Activated naive CD4-positive, alpha-beta T cell treated with anti-CD3 and anti-CD28 coated beads for 36 hours (primary cell): Measurements from ENCODE around the gene CENPM. TPM values are rescaled to one million over a fixed set of nuclear protein-coding genes. Genes with fewer than 3 reads are reported as not detected.
"Not testable (repeated sequence)": the region's sequence is repeated elsewhere in the genome, so short reads cannot be mapped to it uniquely, and the experiment has no call there.

ENCODE experiments used
- CTCF ChIA-PET: fragments of 350-600 bp; sonication (Branson Sonifier 250); formaldehyde crosslinking; loops from one replicate; lab custom pipeline; 2021; ENCODE audit warnings: antibody characterized with exemption; lab: Charles Lee
- DNase-seq: peaks from one replicate; pipeline ENCODE4 v3.0.0-alpha.2; 2020
- H3K27ac Mint-ChIP-seq: one replicate; pipeline ENCODE4 v1.8.0; 2021; ENCODE audit warnings: mild to moderate bottlenecking, mixed read lengths
- H3K27me3 Mint-ChIP-seq: one replicate; pipeline ENCODE4 v1.8.0; 2021; ENCODE audit warnings: low read depth, mixed read lengths
- H3K36me3 Mint-ChIP-seq: one replicate; pipeline ENCODE4 v1.8.0; 2021; ENCODE audit warnings: low read depth, mixed read lengths
- H3K4me1 Mint-ChIP-seq: one replicate; pipeline ENCODE4 v1.8.0; 2021; ENCODE audit warnings: low read depth, mixed read lengths
- H3K4me3 Mint-ChIP-seq: one replicate; pipeline ENCODE4 v1.8.0; 2021; ENCODE audit warnings: mild to moderate bottlenecking, moderate library complexity, mixed read lengths
- H3K9me3 Mint-ChIP-seq: one replicate; pipeline ENCODE4 v1.8.0; 2021; ENCODE audit warnings: mixed read lengths
- intact Hi-C: fragments of 100-400 bp; cut with micrococcal nuclease; formaldehyde crosslinking; loops from one replicate; pipeline ENCODE4 v1.15.1; 2023
- total RNA-seq, 2 experiments: library from RNA; stranded (reverse); gene quantifications; one replicate each; pipeline ENCODE4 v1.2.3, GENCODE V29; 2021

CENPM gene
- total RNA-seq, 2 experiments from 2014 or later = 95.4 to 110 TPM

DNA sequence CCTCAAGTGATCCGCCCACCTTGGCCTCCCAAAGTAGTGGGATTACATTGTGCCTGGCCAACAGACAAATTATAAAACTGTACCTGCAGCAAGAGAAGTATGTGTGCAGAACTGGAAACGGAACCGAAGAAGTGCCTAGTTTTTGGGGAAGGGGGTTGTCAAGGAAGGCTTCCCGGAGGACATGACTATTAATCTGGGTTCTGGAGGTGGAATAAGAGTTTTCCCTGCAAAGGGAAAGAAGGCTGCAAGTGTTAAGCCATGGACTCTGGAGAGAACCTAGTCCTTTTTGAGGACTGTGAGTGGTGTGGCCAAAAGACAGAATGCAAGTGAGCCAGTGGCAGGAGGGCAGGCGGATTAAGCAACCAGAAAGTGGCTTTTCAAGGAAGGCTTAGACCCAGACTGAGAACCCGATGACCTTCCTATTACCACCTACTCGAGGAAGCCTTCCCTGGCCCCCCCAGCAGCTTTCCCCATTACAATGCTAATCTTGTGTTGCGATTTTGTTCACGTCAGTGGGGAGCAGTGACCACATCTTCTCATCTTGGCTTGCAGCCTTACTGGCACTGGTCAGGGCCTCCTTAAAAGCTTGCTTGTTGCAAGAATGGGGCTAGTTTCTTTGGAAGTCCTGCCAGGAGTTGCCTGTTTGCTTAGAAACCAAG, 16.6 kb upstream of the CENPM start:
- H3K4me3 Mint-ChIP-seq = no peak overlapping the region
- no peak for DNase-seq
- CTCF ChIA-PET = interaction anchor here (1.5 kb wide), 1 partner anchor 16 kb away, joined by 4 read pairs; no protein-coding TSS in a partner anchor
- H3K27me3 Mint-ChIP-seq = no peaks in the 10 kb centered on the region
- peaks cover 2% of the 10 kb centered on the region for H3K4me1 Mint-ChIP-seq
- H3K27ac Mint-ChIP-seq = no peak overlapping the region
- H3K9me3 Mint-ChIP-seq = no peaks in the 10 kb centered on the region
- H3K36me3 Mint-ChIP-seq = no peaks in the 10 kb centered on the region
- intact Hi-C loops = no loop called here

DNA sequence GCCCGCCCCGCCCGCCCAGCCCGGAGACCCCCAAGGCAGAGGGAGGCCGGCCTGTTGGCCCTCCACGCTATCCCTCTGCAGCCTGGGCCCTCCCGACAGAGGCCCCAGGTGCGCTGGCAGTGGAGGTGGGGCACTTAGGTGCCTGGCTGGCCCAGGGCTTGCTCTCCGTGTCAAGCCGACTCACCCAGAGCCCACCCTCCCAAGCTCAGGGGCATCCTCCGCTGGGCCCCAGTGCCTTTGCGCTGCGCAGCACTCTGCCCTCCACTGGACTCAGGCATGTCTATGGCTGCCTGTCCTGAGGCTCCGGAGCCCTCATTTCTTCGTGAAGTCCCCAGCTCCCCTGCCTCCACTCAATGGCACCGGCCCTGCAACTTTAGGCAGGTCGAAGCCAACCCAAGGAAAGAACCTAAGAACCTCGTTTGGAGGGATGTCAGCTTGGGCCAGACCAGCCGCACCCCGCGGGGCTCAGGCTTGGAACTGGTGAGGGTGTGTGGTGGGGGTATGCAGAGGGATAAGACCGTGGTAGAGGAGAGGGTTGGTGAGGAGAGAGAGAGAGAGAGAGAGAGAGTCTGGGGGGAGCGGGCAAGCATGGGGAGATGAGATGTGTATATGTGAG, 11.1 kb upstream of the CENPM start:
- Mint-ChIP-seq H3K9me3 (no peaks in the 10 kb centered on the region), H3K4me3 (no peak overlapping the region), H3K4me1 (peaks cover 4% of the 10 kb centered on the region), H3K36me3 (no peaks in the 10 kb centered on the region), H3K27me3 (no peaks in the 10 kb centered on the region), H3K27ac (no peak overlapping the region)
- DNase-seq = no peak
- intact Hi-C loops = loop anchor here (1.0 kb wide), 2 partner anchors 136 to 261 kb away; no protein-coding TSS in a partner anchor
- CTCF ChIA-PET = interaction anchor here (0.8 to 1.1 kb wide), 3 partner anchors 36 to 211 kb away, joined by 3 to 5 read pairs (median 3); no protein-coding TSS in a partner anchor

DNA sequence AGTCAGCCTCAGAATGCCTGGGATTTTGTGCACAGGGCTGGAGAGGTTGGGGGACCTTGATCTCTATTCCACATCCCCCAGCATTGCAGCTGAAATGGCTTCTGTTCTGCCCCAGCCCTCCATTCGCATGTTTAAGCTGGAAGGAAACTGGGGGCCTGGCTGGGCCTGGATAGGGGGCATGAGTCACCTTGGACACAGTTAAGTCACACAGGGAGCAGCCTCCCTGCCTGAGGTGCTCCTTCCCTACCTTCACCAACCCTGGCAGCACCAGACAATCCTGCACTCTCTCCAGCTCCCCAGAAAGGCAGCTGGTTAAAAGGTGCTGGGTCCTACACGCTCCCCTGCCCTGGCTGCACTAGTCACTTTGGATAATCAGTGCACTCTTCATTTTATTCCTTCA, 5.8 kb upstream of the CENPM start:
- no peaks in the 10 kb centered on the region for H3K27me3 Mint-ChIP-seq
- no peaks in the 10 kb centered on the region for H3K9me3 Mint-ChIP-seq
- no peak overlapping the region for H3K27ac Mint-ChIP-seq
- H3K36me3 Mint-ChIP-seq = peaks cover under 1% of the 10 kb centered on the region
- H3K4me1 Mint-ChIP-seq = peaks cover 23% of the 10 kb centered on the region
- no peak overlapping the region for H3K4me3 Mint-ChIP-seq
- no peak for DNase-seq
- CTCF ChIA-PET = no interaction called here
- intact Hi-C loops = no loop called here

DNA sequence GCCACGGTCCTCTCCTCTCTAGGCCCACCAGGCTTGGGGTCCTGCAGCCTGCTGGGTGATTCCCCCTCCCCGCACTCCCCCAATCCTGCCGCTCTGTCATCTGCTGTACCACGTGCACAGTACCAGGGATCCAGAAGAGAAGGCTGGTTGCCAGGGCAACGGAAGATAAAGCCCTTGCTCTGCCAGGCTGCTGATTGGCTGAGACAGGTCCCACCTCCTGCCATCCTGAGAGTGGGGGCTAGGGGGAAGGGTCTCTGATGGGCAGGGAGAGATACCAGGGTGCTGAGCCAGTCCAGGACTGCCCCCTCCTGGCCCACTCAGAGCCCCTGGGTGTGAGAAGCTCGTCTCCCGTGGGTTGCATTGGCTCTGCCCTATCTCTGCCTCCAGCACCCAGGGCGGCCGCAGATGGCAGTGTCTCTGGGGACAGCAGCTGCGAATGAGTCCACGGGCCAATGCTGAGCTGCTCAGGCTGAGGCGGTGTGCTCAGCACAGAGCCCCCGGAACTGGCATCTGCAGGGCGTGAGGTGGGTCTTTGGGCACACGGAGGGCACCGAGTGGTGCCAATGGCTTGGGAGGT, 5.0 kb upstream of the CENPM start, which contains the start of gene SMIM45:
SMIM45 (plus strand) TSS at position 253 of the 577 bp plus-strand sequence.
- Mint-ChIP-seq H3K4me1 (peaks cover 25% of the 10 kb centered on the region), H3K36me3 (peaks cover 2% of the 10 kb centered on the region), H3K9me3 (no peaks in the 10 kb centered on the region), H3K4me3 (no peak within 1 kb of the TSS), H3K27ac (no peak within 1 kb of the TSS), H3K27me3 (no peaks in the 10 kb centered on the region)
- intact Hi-C loops = no loop called here
- DNase-seq = no peak
- CTCF ChIA-PET = no interaction called here

DNA sequence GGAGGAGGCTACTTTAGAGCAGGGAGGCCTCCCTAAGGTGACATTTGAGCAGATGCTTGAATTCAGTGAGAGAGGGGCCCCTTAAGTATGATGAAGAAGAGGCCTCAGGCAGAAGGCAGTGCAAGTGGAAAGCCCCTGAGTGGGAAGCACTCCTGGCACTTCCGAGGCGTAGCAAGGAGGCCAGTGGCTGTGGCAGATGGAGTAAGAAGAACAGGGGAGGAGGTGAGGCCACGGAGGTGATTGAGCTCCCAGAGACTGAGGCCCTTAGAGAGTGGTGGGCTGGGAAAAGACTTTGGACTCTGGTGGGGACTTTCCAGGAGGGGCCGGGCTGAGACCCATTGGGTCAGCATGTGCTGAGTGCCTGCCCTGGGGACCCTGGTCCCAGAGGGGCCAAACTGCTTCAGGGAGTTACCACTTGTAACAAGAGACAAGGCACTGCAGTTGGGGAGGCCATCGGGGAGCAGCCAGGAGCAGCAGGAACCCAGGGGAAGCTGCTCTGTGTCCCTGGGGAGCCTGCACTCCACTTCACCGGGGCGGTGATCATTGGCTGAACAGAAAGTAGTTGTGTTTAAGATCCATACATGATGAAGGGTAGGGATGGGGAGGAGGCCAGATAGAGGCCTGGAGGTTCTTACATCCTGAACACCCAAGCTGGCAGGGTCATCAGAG, 2.5 kb upstream of the CENPM start:
- CTCF ChIA-PET = interaction anchor here (0.7 to 1.4 kb wide), 6 partner anchors 8 to 142 kb away, joined by 3 to 6 read pairs (median 3); no protein-coding TSS in a partner anchor
- Mint-ChIP-seq H3K9me3 (no peaks in the 10 kb centered on the region), H3K4me3 (peak overlapping the region; percentile 5), H3K27ac (no peak overlapping the region), H3K27me3 (no peaks in the 10 kb centered on the region), H3K36me3 (peaks cover 20% of the 10 kb centered on the region), H3K4me1 (peaks cover 38% of the 10 kb centered on the region)
- intact Hi-C loops = loop anchor here (10.0 kb wide), 1 partner anchor 505 kb away; the partner anchor contains the start of gene TOB2
- no peak for DNase-seq

DNA sequence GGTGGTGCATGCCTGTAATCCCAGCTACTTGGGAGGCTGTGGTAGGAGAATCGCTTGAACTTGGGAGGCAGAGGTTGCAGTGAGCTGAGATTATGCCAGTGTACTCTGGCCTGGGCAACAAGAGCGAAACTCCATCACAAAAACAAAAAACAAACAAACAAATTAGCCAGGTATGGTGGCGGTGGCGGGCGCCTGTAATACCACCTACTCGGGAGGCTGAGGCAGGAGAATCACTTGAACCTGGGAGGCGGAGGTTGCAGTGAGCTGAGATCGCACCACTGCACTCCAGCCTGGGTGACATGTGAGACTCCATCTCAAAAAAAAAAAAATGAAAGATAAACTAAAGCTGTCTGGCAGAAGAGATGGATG, 2.0 kb upstream of the CENPM start:
- peaks cover 42% of the 10 kb centered on the region for H3K4me1 Mint-ChIP-seq
- peaks cover 24% of the 10 kb centered on the region for H3K36me3 Mint-ChIP-seq
- intact Hi-C loops = loop anchor here (10.0 kb wide), 1 partner anchor 504 kb away; the partner anchor contains the start of gene TOB2
- CTCF ChIA-PET = interaction anchor here (0.7 to 1.4 kb wide), 4 partner anchors 8 to 126 kb away, joined by 3 to 6 read pairs (median 4); no protein-coding TSS in a partner anchor
- H3K4me3 Mint-ChIP-seq = peak overlapping the region; percentile 95
- H3K9me3 Mint-ChIP-seq, H3K27ac Mint-ChIP-seq, DNase-seq, H3K27me3 Mint-ChIP-seq: not testable (repeated sequence)

DNA sequence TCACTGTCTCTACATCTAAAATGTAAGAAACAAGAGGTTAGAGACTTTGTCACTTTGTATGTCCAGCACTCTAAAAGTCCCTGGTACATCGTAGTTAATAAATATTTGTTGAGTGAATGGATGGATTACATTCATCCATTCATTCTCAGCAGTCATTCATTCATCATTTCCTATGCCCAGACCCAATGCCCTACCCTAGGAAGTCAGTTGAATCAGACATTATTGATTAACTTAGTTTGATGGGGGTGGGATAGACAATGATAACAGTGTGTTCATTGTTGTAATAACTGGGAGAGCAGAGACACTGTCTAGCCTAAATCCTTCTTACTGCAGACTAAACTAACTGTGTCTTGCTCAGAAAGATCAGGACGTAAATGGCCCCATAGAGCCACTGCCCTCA, 1.2 kb upstream of the CENPM start:
- Mint-ChIP-seq H3K4me1 (peaks cover 49% of the 10 kb centered on the region), H3K36me3 (peaks cover 31% of the 10 kb centered on the region), H3K27me3 (no peaks in the 10 kb centered on the region), H3K27ac (no peak overlapping the region), H3K9me3 (no peaks in the 10 kb centered on the region), H3K4me3 (peak overlapping the region; percentile 95)
- intact Hi-C loops = loop anchor here (10.0 kb wide), 1 partner anchor 503 kb away; the partner anchor contains the start of gene TOB2
- CTCF ChIA-PET = interaction anchor here (1.1 to 1.8 kb wide), 3 partner anchors 8 to 16 kb away, joined by 4 to 8 read pairs (median 6); no protein-coding TSS in a partner anchor
- DNase-seq = no peak

DNA sequence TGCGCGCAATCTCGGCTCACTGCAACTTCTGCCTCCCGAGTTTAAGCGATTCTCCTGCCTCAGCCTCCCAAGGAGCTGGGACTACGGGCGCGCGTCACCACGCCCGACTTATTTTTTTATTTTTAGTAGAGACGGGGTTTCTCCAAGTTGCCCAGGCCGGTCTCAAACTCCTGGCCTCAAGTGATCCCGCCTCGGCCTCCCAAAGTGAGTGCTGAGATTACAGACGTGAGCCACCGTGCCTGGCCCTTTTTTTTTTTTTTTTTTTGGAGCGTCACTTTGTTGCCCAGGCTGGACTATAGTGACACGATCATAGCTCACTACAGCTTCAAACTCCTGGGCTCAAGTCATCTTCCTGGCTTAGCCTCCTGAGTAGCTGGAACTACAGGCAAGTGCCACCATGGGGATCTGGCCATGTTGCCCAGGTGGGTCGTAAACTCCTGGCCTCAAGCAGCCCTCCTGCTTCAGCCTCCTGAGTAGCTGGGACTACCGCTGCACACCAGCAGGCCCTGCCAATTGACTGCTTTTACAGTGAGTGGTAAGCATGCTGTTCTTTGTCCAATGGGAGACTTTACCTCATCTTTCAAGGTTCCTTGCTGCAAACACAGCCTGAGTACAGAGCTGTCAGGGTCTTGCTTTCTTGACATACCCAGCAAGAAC, 600 bp upstream of the CENPM start:
- H3K27me3 Mint-ChIP-seq = no peaks in the 10 kb centered on the region
- no peaks in the 10 kb centered on the region for H3K9me3 Mint-ChIP-seq
- intact Hi-C loops = loop anchor here (2.0 to 10.0 kb wide), 2 partner anchors 131 to 503 kb away; partner anchors contain the start of genes SMDT1 and TOB2
- peaks cover 55% of the 10 kb centered on the region for H3K4me1 Mint-ChIP-seq
- CTCF ChIA-PET = interaction anchor here (0.7 to 1.8 kb wide), 6 partner anchors 9 to 250 kb away, joined by 3 to 8 read pairs (median 4); partner anchors contain the start of gene CCDC134
- peak overlapping the region; percentile 95 for H3K4me3 Mint-ChIP-seq
- no peak for DNase-seq
- H3K27ac Mint-ChIP-seq = peak overlapping the region; percentile 87
- H3K36me3 Mint-ChIP-seq = peaks cover 37% of the 10 kb centered on the region

DNA sequence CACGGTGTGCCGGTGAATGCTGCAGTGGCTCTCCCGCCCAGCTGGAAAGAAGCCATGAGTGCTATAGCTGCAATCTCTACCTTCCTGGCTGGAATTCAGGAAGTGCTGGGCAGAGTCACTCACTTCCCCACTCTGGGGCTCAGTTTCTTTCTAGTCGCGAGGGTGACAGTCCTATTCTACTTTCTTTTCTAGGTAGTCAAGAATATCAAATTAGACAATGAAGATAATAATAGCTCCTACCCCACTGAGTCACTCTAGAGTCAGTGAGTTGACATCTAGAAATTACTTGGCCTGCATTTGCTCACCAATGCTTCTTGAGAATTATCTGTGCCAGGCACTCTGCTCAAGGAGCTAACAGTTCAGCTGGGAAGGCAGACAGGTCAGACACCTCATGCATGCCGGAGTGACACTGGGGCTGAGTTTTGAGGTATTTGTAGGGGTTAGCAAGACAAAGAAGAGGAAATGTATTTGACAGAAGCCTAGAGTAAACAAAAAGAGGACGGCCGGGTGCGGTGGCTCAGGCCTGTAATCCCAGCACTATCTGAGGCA, 3.2 kb downstream of the CENPM start:
- CTCF ChIA-PET = interaction anchor here (0.8 to 2.0 kb wide), 4 partner anchors 18 to 254 kb away, joined by 3 to 14 read pairs (median 6); partner anchors contain the start of gene TNFRSF13C
- Mint-ChIP-seq H3K36me3 (peaks cover 67% of the 10 kb centered on the region), H3K4me1 (peaks cover 79% of the 10 kb centered on the region), H3K4me3 (peak overlapping the region; percentile 63), H3K9me3 (no peaks in the 10 kb centered on the region), H3K27ac (peak overlapping the region; percentile 87), H3K27me3 (no peaks in the 10 kb centered on the region)
- intact Hi-C loops = loop anchor here (10.0 kb wide), 1 partner anchor 499 kb away; the partner anchor contains the start of gene TOB2
- peak; percentile 68 for DNase-seq

DNA sequence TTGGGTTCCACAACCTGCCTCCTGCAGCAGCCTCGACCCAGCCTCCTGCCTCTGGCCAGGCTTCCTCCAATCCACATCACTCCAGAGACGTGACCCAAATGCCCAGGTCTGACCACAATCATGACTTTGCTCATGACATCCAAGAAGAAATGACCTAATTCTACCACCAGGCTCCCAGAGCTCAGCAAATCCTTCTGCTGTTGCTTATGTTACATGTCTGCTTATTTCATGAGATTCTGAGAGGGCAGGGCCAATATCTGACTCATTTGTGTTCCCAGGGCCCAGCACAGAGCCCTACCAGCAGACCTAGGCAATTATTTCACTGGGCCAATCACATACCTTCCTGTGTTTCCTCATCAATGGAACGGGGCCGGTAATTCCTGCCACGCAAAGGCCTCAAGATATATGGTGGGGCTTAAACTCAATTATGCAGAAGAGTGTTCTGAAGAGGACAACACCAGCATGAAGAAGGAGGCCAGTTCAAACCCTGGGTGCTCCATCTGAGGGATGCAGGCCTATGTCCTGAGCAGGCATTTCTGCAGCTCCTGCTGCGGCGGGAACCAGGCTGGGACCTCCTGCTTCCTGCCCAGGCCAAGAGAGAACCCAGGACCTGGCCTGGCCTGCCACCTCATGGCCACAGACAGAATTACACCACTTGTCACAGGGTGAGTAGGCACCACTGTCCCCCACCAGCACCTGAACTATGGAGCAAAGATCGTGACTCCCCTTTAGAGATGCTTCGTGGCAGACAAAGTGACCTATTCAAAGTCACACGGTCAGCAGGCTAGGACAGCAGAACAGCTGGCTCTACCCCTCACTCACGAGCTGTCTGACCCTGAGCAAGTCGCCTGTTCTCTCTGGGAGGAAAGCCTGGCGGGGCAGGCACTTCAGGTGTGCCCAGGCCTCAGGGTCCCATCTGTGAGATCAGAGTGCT, 5.9 kb downstream of the CENPM start:
- no peaks in the 10 kb centered on the region for H3K9me3 Mint-ChIP-seq
- peak overlapping the region; percentile 100 for H3K27ac Mint-ChIP-seq
- H3K27me3 Mint-ChIP-seq = no peaks in the 10 kb centered on the region
- CTCF ChIA-PET = interaction anchor here (0.6 to 3.0 kb wide), 18 partner anchors 8 to 274 kb away, joined by 3 to 19 read pairs (median 4); partner anchors contain the start of genes MEI1 and TNFRSF13C
- peaks cover 69% of the 10 kb centered on the region for H3K4me1 Mint-ChIP-seq
- H3K36me3 Mint-ChIP-seq = peaks cover 84% of the 10 kb centered on the region
- DNase-seq = peak; percentile 91
- intact Hi-C loops = loop anchor here (1.0 to 10.0 kb wide), 13 partner anchors 22 to 496 kb away; partner anchors contain the start of genes DESI1, SNU13, TOB2 and XRCC6
- H3K4me3 Mint-ChIP-seq = peak overlapping the region; percentile 69
